Measurements from ENCODE around the gene SLC37A2. TPM values are rescaled to one million over a fixed set of nuclear protein-coding genes. Genes with fewer than 3 reads are reported as not detected.

SLC37A2 gene
- total and polyA plus RNA-seq, 8 donors, result 0.87 to 5.3 (median 3.2) TPM; not detected in 2

DNA sequence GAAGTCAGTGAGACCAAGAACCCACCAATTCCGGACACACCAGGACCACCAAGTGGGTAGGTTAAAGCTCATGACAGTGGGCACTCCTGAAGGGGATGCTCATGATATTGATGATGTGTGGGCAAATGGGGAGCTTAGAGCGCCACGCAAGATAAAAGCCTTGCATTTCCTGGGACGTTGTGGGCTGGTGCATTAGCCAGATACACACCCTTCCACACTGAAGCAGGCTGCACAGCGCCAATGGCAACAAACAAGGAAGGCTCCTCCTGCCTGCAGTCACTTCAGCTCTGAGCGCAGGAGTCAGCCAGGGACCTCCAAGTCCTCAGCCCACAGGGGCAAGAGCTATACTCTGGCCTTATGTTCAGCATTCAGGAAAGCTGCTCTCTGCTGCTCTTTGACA, 27.7 kb downstream of the SLC37A2 start:
- H3K27me3 ChIP-seq, result no peaks in the 10 kb centered on the region
- peaks cover 0 to 17% (median 10%) of the 10 kb centered on the region in 4 donors for H3K36me3 ChIP-seq
- DNase-seq, result no peak
- no peak overlapping the region for H3K4me3 ChIP-seq
- intact Hi-C loops (cut with DNase I; ENCODE audit: low total_unique reads), result no loop called here
- H3K27ac ChIP-seq, result no peak overlapping the region
- no peak for TF ChIP-seq POLR2AphosphoS5 (IDR thresholded peaks at IDR 0.05)
- TF ChIP-seq POLR2A (IDR thresholded peaks at IDR 0.05), result no peak
- TF ChIP-seq EP300 (IDR thresholded peaks at IDR 0.05), result no peak
- TF ChIP-seq, protein P1, sequence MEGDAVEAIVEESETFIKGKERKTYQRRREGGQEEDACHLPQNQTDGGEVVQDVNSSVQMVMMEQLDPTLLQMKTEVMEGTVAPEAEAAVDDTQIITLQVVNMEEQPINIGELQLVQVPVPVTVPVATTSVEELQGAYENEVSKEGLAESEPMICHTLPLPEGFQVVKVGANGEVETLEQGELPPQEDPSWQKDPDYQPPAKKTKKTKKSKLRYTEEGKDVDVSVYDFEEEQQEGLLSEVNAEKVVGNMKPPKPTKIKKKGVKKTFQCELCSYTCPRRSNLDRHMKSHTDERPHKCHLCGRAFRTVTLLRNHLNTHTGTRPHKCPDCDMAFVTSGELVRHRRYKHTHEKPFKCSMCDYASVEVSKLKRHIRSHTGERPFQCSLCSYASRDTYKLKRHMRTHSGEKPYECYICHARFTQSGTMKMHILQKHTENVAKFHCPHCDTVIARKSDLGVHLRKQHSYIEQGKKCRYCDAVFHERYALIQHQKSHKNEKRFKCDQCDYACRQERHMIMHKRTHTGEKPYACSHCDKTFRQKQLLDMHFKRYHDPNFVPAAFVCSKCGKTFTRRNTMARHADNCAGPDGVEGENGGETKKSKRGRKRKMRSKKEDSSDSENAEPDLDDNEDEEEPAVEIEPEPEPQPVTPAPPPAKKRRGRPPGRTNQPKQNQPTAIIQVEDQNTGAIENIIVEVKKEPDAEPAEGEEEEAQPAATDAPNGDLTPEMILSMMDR (IDR thresholded peaks at IDR 0.05), result no peak
- no peaks in the 10 kb centered on the region for H3K9me3 ChIP-seq
- H3K4me1 ChIP-seq, result peaks cover 0 to 6% (median 0%) of the 10 kb centered on the region in 4 donors
- WGBS, 5 donors, result 74 to 83% (median 77%) methylated on average over 5 to 6 of the region's 6 CpGs

DNA sequence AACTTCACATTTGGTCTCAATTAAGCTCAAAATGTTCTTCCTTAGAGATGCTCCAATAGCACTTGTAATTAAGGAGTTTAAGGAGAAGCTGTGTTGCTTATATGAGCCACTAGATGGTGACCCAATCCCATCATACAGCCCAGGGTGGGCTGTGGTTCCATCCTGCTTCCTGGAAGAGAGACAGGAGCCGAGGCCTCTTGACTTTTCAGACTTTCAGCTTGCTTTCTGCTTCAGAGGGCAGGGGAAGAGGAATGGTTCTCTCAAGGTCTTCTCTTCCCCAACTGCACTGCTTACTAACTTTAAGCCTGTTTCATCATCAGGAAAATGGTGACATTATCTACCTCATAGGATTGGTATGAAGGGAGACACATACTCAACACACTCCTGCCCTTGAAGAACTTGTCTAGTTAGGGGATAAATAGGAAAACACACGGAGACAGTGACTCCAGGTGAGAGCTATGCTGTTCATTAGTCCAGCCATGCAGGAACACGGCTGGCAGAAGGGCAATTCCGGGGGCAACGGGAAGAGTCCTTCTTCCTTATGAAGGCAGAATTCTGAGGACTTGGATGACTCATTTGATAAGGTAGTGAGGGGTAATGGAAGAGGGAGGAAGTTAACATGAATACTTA, 28.3 kb downstream of the SLC37A2 start:
- Histone ChIP-seq H3K27me3 (no peaks in the 10 kb centered on the region), H3K4me3 (no peak overlapping the region), H3K4me1 (peaks cover 0 to 6% (median 0%) of the 10 kb centered on the region in 4 donors), H3K9me3 (no peaks in the 10 kb centered on the region), H3K36me3 (peaks cover 0 to 22% (median 15%) of the 10 kb centered on the region in 4 donors), H3K27ac (peak overlapping the region in 1 of 5 donors; percentile 4)
- 48 to 56% (median 54%) methylated on average over 5 of the region's 5 CpGs for WGBS, 5 donors
- intact Hi-C loops (cut with DNase I; ENCODE audit: low total_unique reads), result no loop called here
- no peak for TF ChIP-seq POLR2AphosphoS5 (IDR thresholded peaks at IDR 0.05)
- TF ChIP-seq, protein P1 (IDR thresholded peaks at IDR 0.05), result peak in 3 of 7 experiments; percentile 47 to 64 (median 54)
- DNase-seq, result peak in 1 of 2 donors; percentile 88

DNA sequence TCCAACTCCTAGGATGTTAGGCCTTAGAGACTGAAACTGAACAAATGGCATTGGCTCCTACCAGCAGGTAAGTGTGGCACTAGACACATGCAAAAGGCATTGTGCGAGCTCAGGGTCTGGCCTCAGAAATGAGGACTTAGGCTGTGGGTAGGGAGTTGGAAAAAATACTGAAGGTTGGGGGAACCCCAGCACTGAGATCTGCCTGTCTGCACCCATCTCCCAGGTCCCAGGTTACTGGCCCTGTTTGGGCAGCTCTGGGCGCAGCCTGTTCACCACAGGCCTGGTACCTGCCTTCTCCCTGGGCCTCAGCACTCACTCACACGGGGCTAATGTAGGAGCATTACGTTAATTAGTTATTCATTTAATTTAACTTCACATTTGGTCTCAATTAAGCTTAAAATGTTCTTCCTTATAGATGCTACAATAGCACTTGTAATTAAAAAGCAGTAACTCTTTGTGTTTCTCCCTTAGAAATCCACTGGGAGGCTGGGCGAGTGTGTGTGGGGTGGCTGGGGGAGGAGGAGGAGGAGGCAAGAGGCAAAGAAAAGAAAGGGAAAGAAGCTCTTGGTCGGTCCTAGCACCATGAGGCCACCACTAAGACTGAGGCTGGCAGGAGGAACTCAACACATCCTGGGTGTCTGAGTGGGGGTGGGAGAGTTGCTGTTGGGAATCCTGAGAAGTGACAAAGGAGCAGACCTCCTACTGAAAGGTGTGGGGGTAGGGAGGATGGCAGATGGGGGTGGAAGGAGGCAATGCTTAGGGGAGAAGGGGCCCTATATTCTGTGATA, 29.0 kb downstream of the SLC37A2 start:
- Histone ChIP-seq H3K4me3 (no peak overlapping the region), H3K27me3 (no peaks in the 10 kb centered on the region), H3K9me3 (no peaks in the 10 kb centered on the region), H3K36me3 (peaks cover 0 to 29% (median 22%) of the 10 kb centered on the region in 4 donors), H3K4me1 (peaks cover 0 to 6% (median 0%) of the 10 kb centered on the region in 4 donors), H3K27ac (peak overlapping the region in 1 of 5 donors; percentile 4)
- 80 to 91% (median 87%) methylated on average over 6 of the region's 6 CpGs for WGBS, 5 donors
- no peak for DNase-seq
- intact Hi-C loops (cut with DNase I; ENCODE audit: low total_unique reads), result no loop called here
- TF ChIP-seq POLR2AphosphoS5 (IDR thresholded peaks at IDR 0.05) (no peak), POLR2A (IDR thresholded peaks at IDR 0.05) (no peak), EP300 (IDR thresholded peaks at IDR 0.05) (no peak)
- TF ChIP-seq, protein P1 (IDR thresholded peaks at IDR 0.05), result no peak

DNA sequence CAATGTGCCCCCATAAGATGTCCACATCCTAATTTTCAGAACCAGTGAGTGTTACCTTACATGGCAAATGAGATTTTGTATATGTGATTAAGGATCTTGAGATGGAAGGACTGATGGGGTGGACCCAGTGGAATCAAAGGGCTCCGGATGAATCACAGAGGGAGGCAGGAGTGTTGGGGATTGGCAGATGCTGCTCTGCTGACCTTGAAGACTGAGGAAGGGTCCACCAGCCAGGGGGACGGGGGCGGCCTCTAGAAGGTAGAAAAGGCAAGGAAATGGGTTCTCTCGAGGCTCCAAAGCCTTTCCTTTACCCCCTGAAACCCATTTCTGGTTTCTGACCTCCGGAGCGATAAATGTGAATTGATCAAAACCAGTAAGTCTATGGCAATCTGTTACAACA, 29.6 kb downstream of the SLC37A2 start:
- TF ChIP-seq POLR2AphosphoS5 (IDR thresholded peaks at IDR 0.05) (no peak), EP300 (IDR thresholded peaks at IDR 0.05) (no peak), POLR2A (IDR thresholded peaks at IDR 0.05) (no peak)
- TF ChIP-seq, protein P1 (IDR thresholded peaks at IDR 0.05), result no peak
- Histone ChIP-seq H3K4me1 (peaks cover 0 to 6% (median 0%) of the 10 kb centered on the region in 4 donors), H3K4me3 (no peak overlapping the region), H3K36me3 (peaks cover 1 to 35% (median 28%) of the 10 kb centered on the region in 4 donors), H3K9me3 (no peaks in the 10 kb centered on the region), H3K27ac (no peak overlapping the region), H3K27me3 (no peaks in the 10 kb centered on the region)
- intact Hi-C loops (cut with DNase I; ENCODE audit: low total_unique reads), result no loop called here
- 83 to 96% (median 93%) methylated on average over 6 of the region's 6 CpGs for WGBS, 5 donors
- DNase-seq, result no peak
